Effector memory CD8-positive, alpha-beta T cell (primary cell): ENCODE results near the gene ABHD2.

ENCODE experiments used
- ATAC-seq: fragments of 150-1000 bp; cut with Tn5 transposase; replicated peaks from 2 replicates; pipeline ENCODE4 v1.10.0; 2021; ENCODE audit warnings: mild to moderate bottlenecking, moderate library complexity
- DNase-seq, 3 experiments: peaks; one replicate each; pipeline ENCODE4 v3.0.0; 2021
- H3K27ac Mint-ChIP-seq, 2 donors: one replicate each; pipeline ENCODE4 v1.8.0; 2022; ENCODE audit warnings: mild to moderate bottlenecking in 2 of 2, mixed read lengths in 2 of 2, moderate library complexity in 2 of 2
- H3K27me3 Mint-ChIP-seq, 2 donors: one replicate each; pipeline ENCODE4 v1.8.0; 2022; ENCODE audit warnings: mixed read lengths in 2 of 2
- H3K36me3 Mint-ChIP-seq: one replicate; pipeline ENCODE4 v1.8.0; 2022; ENCODE audit warnings: mild to moderate bottlenecking, moderate library complexity, mixed read lengths; ENCODE audit not compliant: insufficient read depth
- H3K4me1 Mint-ChIP-seq, 2 donors: one replicate each; pipeline ENCODE4 v1.8.0; 2022; ENCODE audit warnings: low read depth in 2 of 2, mixed read lengths in 2 of 2
- H3K4me3 Mint-ChIP-seq, 2 donors: one replicate each; pipeline ENCODE4 v1.8.0; 2022; ENCODE audit warnings: mild to moderate bottlenecking in 2 of 2, mixed read lengths in 2 of 2, moderate library complexity in 2 of 2
- H3K9me3 Mint-ChIP-seq, 2 donors: one replicate each; pipeline ENCODE4 v1.8.0; 2022; ENCODE audit warnings: mixed read lengths in 2 of 2

ABHD2 gene

GRCh38 chr15:89186803-89187202, 98.5 kb downstream of the ABHD2 start:
- Mint-ChIP-seq H3K9me3 (no peaks in the 10 kb centered on the region), H3K36me3 (peaks cover 35% of the 10 kb centered on the region), H3K27me3 (no peaks in the 10 kb centered on the region), H3K27ac (no peak overlapping the region), H3K4me3 (no peak overlapping the region), H3K4me1 (no peaks in the 10 kb centered on the region)
- ATAC-seq (no peak), DNase-seq (no peak)

GRCh38 chr15:89187301-89187985, 99.2 kb downstream of the ABHD2 start:
- Mint-ChIP-seq H3K4me1 (peaks cover 0 to 3% of the 10 kb centered on the region in 2 donors), H3K9me3 (no peaks in the 10 kb centered on the region), H3K4me3 (no peak overlapping the region), H3K36me3 (peaks cover 35% of the 10 kb centered on the region), H3K27me3 (no peaks in the 10 kb centered on the region), H3K27ac (no peak overlapping the region)
- no peak for ATAC-seq
- no peak for DNase-seq

- Mint-ChIP-seq H3K9me3 (no peaks in the 10 kb centered on the region), H3K4me1 (peaks cover 0 to 3% of the 10 kb centered on the region in 2 donors), H3K27ac (peak overlapping the region in 1 of 2 donors; percentile 38), H3K27me3 (no peaks in the 10 kb centered on the region), H3K4me3 (no peak overlapping the region), H3K36me3 (peaks cover 37% of the 10 kb centered on the region)
- ATAC-seq (no peak), DNase-seq (no peak)
These were observed 99.8 kb downstream of the ABHD2 start for GRCh38 chr15:89187986-89188514.

DNA sequence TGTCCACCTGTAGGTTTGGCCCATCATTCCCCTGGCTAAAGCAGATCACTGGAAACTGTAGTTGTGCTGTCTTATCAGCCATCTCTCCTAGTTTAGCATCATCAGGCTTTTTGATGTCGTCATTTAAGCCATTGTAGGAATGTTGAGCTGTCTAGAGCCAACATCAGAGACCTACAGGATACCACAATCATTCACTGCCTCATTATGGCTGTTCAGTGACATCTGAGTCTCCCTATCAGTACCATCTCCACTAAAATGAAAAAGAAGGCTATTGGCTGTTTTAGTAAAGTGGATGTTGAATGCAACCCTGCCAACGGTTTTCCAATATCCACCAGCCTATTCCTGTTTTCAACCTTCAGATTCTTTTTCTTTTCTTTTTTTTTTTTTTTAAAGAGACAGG, 103.9 kb downstream of the ABHD2 start:
- Mint-ChIP-seq H3K27me3 (no peaks in the 10 kb centered on the region), H3K4me1 (peaks cover 0 to 3% of the 10 kb centered on the region in 2 donors), H3K36me3 (peaks cover 47% of the 10 kb centered on the region), H3K9me3 (no peaks in the 10 kb centered on the region), H3K4me3 (no peak overlapping the region), H3K27ac (no peak overlapping the region)
- no peak for ATAC-seq
- DNase-seq = no peak

DNA sequence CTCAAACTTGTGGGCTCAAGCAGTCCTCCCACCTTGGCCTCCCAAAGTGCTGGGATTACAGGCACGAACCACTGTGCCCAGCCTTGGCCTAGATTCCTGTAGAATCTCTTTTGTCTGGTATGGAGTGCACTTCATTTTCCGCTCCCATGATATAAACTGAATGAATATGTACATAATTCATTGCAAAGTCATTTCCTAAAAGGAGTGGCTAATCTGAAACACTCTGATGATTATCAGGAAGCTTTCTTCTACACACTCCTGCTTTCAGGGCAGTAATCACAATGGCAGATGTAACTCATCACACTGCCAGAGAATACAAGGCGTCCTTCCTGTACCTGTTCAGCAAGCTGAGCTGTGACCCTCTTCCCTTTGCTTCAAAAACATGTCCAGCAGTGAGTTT, 104.5 kb downstream of the ABHD2 start:
- Mint-ChIP-seq H3K27me3 (no peaks in the 10 kb centered on the region), H3K4me3 (no peak overlapping the region), H3K9me3 (no peaks in the 10 kb centered on the region), H3K27ac (peak overlapping the region in 1 of 2 donors; percentile 38), H3K4me1 (peaks cover 0 to 3% of the 10 kb centered on the region in 2 donors), H3K36me3 (peaks cover 45% of the 10 kb centered on the region)
- DNase-seq (no peak), ATAC-seq (no peak)

GRCh38 chr15:89194608-89195007, 106.4 kb downstream of the ABHD2 start:
- H3K36me3 Mint-ChIP-seq = peaks cover 33% of the 10 kb centered on the region
- no peaks in the 10 kb centered on the region for H3K9me3 Mint-ChIP-seq
- peaks cover 0 to 3% of the 10 kb centered on the region in 2 donors for H3K4me1 Mint-ChIP-seq
- H3K27me3 Mint-ChIP-seq = no peaks in the 10 kb centered on the region
- DNase-seq = no peak
- H3K27ac Mint-ChIP-seq = no peak overlapping the region
- no peak for ATAC-seq
- H3K4me3 Mint-ChIP-seq = no peak overlapping the region

- no peak for ATAC-seq
- Mint-ChIP-seq H3K4me3 (no peak overlapping the region), H3K9me3 (no peaks in the 10 kb centered on the region), H3K36me3 (peaks cover 32% of the 10 kb centered on the region), H3K27me3 (no peaks in the 10 kb centered on the region), H3K4me1 (peaks cover 0 to 3% of the 10 kb centered on the region in 2 donors), H3K27ac (peak overlapping the region in 1 of 2 donors; percentile 49)
- no peak for DNase-seq
These were observed 107.6 kb downstream of the ABHD2 start for GRCh38 chr15:89195836-89196235.

GRCh38 chr15:89196241-89196640, 108.0 kb downstream of the ABHD2 start:
- no peaks in the 10 kb centered on the region for H3K27me3 Mint-ChIP-seq
- no peak overlapping the region for H3K4me3 Mint-ChIP-seq
- DNase-seq = no peak
- ATAC-seq = no peak
- H3K4me1 Mint-ChIP-seq = peaks cover 0 to 3% of the 10 kb centered on the region in 2 donors
- peaks cover 28% of the 10 kb centered on the region for H3K36me3 Mint-ChIP-seq
- H3K9me3 Mint-ChIP-seq = no peaks in the 10 kb centered on the region
- peak overlapping the region in 1 of 2 donors; percentile 49 for H3K27ac Mint-ChIP-seq

GRCh38 chr15:89196994-89197393, 108.7 kb downstream of the ABHD2 start:
- ATAC-seq (no peak), DNase-seq (no peak)
- Mint-ChIP-seq H3K9me3 (no peaks in the 10 kb centered on the region), H3K36me3 (peaks cover 23% of the 10 kb centered on the region), H3K27me3 (no peaks in the 10 kb centered on the region), H3K27ac (peak overlapping the region; percentile 7 to 24), H3K4me1 (peaks cover 0 to 2% of the 10 kb centered on the region in 2 donors), H3K4me3 (no peak overlapping the region)

GRCh38 chr15:89197503-89197971, 109.3 kb downstream of the ABHD2 start:
- Mint-ChIP-seq H3K27ac (peak overlapping the region; percentile 7 to 24), H3K27me3 (no peaks in the 10 kb centered on the region), H3K4me1 (no peaks in the 10 kb centered on the region), H3K4me3 (no peak overlapping the region), H3K9me3 (no peaks in the 10 kb centered on the region), H3K36me3 (peaks cover 23% of the 10 kb centered on the region)
- no peak for ATAC-seq
- DNase-seq = no peak

DNA sequence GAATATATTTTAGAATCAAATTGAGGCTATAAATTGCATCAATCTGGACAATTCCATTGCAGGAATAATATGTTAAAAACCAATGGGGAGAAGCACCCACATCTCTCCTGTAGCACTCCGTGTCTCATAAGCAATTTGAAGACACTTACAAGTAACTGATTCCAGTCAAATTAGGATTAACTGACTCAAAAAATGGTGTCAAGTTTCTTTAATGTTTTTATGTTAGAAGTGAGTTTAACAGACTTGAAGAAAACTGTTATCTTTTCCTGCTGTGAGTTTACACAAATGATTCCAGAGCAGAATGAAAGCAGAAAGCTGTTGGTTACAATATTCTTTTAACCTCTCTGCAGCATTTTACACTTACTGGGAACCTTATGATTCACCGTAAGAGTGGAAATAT, 109.9 kb downstream of the ABHD2 start:
- no peak overlapping the region for H3K4me3 Mint-ChIP-seq
- no peaks in the 10 kb centered on the region for H3K4me1 Mint-ChIP-seq
- H3K9me3 Mint-ChIP-seq = no peaks in the 10 kb centered on the region
- peak overlapping the region in 1 of 2 donors; percentile 8 for H3K27ac Mint-ChIP-seq
- no peaks in the 10 kb centered on the region for H3K27me3 Mint-ChIP-seq
- ATAC-seq (no peak), DNase-seq (no peak)
- peaks cover 20% of the 10 kb centered on the region for H3K36me3 Mint-ChIP-seq

DNA sequence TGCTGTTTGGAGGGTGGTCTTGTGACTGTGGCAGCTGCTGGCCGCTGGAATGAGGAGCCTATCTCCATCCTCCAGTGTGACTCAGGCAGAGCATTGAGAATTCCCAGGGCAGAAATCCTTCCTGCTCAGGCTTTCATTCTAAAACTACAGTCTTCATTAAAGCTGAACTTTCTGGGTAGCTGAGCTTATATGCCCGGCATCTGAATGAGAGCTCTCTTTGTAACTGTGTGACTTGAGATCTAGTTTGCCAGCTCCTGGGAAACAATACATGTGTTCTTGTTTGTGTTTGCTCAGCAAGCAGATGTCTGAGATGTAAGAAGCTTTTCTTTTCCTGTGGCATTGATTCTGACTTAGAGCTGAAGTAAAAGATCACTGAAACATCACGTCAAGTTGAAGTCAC, 110.7 kb downstream of the ABHD2 start:
- no peaks in the 10 kb centered on the region for H3K27me3 Mint-ChIP-seq
- H3K27ac Mint-ChIP-seq = no peak overlapping the region
- DNase-seq (no peak), ATAC-seq (no peak)
- H3K9me3 Mint-ChIP-seq = no peaks in the 10 kb centered on the region
- no peak overlapping the region for H3K4me3 Mint-ChIP-seq
- H3K36me3 Mint-ChIP-seq = peaks cover 12% of the 10 kb centered on the region
- H3K4me1 Mint-ChIP-seq = peaks cover 6 to 7% of the 10 kb centered on the region in 2 donors

DNA sequence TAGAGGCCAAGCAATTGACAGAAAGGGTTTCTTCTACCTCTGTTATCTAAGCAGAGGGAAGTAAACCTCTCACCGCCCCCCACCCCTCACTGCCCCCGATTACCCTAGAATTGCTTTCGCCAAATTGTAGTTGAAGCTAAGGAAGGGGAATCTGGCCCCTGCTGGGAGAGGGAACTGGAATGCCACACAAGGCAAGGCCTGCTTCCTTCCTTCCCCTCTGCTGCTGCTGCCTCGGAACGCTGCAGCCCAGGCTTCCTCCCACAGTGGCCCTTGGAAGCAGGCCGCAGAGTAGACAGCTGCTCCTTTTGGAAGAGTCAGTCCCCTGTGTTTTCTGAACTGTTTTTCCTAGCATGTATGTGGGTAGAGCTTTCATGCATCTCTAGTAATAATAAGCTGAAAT, 111.5 kb downstream of the ABHD2 start:
- Mint-ChIP-seq H3K9me3 (no peaks in the 10 kb centered on the region), H3K4me3 (no peak overlapping the region), H3K27ac (no peak overlapping the region), H3K36me3 (peaks cover 6% of the 10 kb centered on the region), H3K4me1 (peaks cover 12 to 15% of the 10 kb centered on the region in 2 donors), H3K27me3 (no peaks in the 10 kb centered on the region)
- ATAC-seq (no peak), DNase-seq (no peak)

DNA sequence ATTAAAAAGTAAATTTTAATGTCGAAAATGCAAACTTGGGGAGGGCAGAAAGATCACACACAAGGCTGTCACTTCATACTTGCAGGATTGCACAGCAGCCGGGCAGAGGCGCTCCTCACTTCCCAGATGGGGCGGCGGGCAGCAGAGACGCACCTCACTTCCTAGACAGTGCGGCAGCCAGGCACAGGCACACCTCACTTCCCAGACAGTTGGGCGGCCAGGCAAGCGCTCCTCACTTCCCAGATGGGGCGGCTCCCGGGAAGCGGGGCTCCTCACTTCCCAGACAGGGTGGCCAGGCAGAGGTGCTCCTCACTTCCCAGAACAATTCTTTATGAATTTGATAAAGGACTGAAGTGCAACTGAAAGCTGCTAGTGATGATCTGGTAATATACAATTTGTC, 111.9 kb downstream of the ABHD2 start:
- DNase-seq = no peak
- Mint-ChIP-seq H3K4me1 (peaks cover 14 to 20% of the 10 kb centered on the region in 2 donors), H3K27me3 (no peaks in the 10 kb centered on the region), H3K36me3 (peaks cover 2% of the 10 kb centered on the region), H3K9me3 (no peaks in the 10 kb centered on the region), H3K27ac (no peak overlapping the region), H3K4me3 (no peak overlapping the region)
- no peak for ATAC-seq
